ENCODE measurements around the gene RANBP6.

DNA sequence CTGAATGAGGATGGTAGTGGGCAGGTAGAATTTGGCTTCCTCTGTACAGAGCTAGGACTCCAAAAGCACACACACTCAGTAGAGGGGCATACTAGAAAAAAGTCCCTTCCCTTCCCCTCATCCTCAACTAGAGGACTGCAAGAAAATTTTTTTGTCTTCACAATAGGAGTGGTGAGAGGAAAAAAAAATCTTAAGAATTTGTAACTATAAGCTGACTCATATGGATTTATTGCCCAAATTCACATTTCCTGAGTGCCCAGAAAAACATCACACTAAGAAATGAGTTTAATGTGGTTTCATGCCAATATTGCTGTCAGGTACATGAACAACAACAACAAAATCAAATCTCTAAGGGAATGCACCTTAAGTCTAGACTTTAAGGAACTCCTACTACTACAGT, 43.7 kb downstream of the RANBP6 start:
- TF ChIP-seq, protein P1, sequence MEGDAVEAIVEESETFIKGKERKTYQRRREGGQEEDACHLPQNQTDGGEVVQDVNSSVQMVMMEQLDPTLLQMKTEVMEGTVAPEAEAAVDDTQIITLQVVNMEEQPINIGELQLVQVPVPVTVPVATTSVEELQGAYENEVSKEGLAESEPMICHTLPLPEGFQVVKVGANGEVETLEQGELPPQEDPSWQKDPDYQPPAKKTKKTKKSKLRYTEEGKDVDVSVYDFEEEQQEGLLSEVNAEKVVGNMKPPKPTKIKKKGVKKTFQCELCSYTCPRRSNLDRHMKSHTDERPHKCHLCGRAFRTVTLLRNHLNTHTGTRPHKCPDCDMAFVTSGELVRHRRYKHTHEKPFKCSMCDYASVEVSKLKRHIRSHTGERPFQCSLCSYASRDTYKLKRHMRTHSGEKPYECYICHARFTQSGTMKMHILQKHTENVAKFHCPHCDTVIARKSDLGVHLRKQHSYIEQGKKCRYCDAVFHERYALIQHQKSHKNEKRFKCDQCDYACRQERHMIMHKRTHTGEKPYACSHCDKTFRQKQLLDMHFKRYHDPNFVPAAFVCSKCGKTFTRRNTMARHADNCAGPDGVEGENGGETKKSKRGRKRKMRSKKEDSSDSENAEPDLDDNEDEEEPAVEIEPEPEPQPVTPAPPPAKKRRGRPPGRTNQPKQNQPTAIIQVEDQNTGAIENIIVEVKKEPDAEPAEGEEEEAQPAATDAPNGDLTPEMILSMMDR (conservative IDR thresholded peaks at IDR 0.05; ENCODE audit: low read depth, low read length): no peak
- TF ChIP-seq EZH2 (IDR thresholded peaks at IDR 0.05; ENCODE audit: borderline replicate concordance, low read depth, low read length, poor library complexity, severe bottlenecking): no peak
